ENCODE results near the gene SF3B2. TPM values are rescaled to one million over a fixed set of nuclear protein-coding genes. Genes with fewer than 3 reads are reported as not detected.

The SF3B2 gene
- total RNA-seq, 1 donor from 2014 or later, result 70.3 TPM

DNA sequence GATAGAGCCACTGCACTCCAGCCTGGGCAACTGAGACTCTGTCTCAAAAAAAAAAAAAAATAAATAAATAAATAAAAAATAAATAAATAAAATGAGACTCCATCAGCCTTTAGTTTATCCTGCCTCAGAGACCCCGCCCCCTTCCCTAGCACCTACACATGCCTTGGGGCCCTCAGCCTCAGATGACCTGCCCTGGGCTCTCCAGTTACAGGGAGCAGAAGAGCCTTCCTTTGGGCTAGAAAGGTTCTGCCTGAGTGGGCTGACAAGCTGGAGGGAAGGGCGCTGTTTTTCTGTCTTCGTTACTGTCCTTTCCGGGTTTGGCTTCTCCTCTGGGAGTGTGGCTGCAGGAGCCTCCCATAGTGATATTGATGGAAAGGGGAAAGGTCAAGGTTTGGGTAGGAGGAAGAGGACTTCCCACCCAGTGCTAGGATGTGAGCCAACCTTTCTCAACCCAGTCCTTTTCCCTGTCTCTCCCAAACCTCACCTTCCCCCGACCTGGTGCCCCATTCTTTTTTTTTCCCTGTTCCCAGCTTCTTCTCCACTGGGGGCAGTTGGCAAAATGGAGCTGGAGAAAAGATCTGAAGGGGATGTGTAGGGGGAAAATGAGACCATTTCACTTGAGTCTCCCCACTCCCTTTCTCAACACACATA is 1.5 kb upstream of the SF3B2 start:
- no peak for DNase-seq (ENCODE audit: low read depth in 2 of 2)

DNA sequence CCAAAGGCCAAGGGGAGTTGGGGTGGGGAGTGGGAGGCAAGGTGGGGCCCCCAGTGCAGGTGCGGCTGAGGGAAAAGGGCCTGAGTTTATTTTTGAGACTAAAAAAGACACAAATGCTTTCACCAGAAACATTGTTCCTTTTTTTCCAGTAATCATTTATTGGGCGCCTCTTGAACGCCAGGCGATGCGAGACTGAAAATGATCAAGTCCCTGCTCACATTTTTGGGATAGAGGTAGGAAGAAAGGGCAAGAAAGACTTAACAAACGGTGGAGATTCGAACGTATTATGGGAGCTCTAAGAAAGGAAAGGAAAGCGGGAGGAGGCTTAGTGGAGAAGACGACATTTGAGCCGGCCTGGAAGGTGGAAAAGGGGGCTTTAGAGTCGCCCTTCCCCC is 796 bp upstream of the SF3B2 start:
- DNase-seq (ENCODE audit: low read depth in 2 of 2), result no peak

DNA sequence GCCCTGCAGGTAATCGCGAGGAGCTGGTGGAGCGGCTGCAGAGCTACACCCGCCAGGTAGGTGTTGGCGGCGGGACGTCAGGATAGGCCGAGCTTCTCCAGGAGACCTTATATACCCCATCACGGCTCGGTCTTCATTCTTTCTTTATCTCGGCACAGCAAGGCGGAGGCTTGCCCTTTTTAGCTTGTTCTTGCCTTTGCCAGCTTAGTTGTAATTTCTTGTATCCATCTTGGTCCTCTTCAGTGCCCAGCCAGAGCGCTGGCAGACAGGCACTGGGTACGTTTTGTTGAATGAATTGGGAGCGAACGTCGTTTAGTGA is 459 bp downstream of the SF3B2 start:
- DNase-seq (ENCODE audit: low read depth in 2 of 2), result no peak

DNA sequence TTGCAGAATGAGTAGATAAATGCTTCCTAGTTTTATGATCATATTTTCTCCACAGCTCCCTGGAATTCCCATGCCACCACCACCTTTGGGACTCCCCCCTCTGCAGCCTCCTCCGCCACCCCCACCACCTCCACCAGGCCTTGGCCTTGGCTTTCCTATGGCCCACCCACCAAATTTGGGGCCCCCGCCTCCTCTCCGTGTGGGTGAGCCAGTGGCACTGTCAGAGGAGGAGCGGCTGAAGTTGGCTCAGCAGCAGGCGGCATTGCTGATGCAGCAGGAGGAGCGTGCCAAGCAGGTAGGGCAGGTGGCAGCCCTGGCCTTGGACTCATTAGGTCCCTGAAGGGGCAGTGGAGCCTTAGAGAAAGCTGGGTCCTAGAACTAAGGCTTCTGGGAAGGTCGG is 2.9 kb downstream of the SF3B2 start:
- DNase-seq (ENCODE audit: low read depth in 2 of 2), result no peak

DNA sequence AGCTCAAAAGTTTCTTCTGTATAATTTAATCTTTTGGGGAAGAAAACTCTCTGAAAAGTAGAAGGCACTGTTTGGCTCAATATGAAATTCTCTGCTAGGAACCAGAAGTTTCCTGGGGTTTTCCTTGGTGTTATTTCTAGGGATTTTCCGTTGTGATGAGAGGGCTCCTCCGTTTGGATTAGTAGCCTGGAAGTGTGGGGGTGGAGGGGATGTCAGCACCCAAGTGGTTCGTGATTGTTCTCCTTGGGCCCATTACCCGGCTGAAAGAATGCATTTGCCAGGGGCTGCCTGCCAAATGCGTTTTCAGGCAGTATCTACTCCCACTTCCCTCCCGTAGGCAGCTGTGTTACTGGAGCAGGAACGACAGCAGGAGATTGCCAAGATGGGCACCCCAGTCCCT is 4.3 kb downstream of the SF3B2 start:
- no peak for DNase-seq (ENCODE audit: low read depth in 2 of 2)

DNA sequence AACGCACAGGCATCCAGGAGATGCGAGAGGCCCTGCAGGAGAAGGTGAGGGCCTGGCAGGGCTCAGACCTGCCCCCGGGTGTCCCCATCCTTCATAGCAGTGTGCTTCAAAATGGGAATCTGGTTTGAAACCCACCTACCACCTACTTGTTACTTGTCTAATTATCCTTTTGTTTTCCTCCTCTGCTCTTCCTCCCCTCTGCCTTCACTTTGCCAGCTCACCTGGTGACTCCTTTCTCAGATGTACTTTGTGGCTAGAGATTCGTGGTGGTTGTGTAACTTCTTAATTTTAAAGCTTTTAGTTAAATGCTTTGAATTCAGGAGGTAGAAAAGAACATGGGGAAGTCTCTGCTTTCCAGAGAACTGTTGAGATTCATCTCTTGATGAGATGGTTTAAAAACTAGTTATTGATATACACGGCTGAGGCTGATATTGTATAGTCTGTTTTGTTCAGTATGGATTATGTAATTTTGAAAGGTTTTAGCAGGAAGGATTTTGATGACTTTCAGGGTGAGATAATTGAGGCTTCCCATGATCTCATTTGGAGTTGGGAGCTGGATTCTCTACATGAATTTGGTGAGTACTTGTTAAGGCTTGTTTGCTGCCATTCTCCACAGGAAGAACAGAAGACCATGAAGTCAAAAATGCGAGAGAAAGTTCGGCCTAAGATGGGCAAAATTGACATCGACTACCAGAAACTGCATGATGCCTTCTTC is 8.0 kb downstream of the SF3B2 start:
- no peak for DNase-seq (ENCODE audit: low read depth in 2 of 2)

DNA sequence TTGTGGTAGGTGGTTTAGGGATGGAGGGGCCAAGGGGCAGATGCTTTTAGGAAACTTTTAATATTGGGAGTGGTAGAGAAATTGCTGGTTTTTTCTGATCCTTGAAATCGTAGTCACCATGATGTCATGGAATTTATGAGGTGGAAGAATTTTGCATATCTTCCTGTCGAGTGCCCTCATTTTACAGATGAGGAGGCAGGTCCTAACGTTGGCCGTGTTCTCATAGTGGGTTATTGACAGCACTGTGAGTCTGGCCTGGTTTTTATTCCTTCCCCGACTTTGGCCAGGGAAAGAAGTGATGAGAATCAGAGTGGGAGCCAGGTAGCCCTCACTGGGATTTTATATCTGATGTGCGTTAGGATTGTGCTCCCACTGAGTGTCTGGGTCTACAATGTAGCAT is 9.1 kb downstream of the SF3B2 start:
- no peak for DNase-seq (ENCODE audit: low read depth in 2 of 2)

DNA sequence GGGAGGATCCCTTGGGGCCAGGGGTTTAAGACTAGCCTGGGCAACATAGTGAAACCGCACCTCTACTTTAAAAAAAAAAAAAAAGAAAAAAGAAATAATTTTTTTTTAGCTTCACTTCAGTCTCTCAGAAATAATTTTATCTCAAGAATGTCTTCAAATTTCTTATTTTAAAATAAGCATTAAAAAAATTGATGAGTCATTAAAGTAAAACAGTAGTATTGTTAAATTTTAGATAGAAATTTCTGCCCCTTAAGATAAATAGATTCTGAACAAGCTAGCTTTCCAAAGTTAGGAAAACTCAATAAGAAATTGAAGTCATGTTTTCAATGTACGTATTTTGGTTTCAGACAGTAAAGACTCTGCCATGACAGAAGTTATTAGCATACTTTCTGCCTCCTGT is 10.2 kb downstream of the SF3B2 start:
- no peak for DNase-seq (ENCODE audit: low read depth in 2 of 2)

DNA sequence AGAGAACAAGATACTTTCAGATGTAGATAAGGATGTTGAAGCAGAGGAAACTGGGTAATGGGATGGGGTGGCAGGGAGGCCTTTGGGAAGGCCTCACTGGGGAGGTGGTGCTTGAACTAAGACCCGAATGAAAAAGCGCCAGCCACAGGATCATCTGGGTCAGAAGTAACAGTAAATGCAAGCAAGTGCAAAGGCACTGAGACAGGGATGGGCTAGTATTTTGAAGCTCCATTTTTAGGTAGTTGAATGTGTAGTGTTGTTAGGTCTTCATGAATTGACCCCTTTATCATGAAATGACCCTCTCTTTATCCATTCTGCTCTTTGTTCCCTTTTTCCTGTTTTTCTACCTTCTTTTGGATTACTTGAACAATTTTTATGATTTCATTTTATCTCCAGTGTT is 11.7 kb downstream of the SF3B2 start:
- no peak for DNase-seq (ENCODE audit: low read depth in 2 of 2)

DNA sequence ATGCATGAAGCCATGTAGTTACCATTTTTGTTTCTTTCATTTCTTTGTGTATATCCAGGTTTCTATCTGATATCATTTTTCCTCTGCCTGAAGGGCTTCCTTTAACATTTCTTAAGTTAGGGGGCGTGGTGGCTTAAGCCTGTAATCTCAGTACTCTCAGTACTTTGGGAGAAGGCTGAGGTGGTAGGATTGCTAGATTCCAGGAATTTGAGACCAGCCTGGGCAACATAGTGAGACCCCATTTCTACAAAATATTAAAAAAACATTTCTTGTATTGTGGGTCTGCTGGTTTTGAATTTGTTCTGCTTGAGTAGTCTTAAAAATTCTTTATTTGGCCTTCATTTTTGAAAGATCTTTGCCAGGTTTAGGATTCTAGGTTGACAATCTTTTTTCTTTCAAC is 12.4 kb downstream of the SF3B2 start:
- no peak for DNase-seq (ENCODE audit: low read depth in 2 of 2)

DNA sequence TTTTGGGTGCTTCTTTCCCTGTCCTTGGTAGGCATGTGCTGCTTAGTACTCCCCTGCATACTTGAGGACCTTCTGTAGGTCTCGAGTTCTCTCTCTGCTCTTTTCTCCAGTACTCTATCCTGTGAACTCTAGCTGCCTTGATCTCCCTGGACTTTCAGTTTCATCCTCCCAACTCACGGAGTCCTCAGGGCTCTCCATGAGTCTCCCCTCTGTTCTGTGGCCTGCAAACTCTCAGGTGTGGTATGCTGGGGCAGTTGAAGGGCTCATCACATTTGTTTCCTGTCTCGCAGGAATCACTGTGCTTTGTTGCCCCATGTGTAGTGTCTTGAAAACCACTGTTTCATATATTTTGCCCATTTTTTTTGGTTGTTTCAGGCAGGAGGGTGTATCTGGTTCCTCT is 14.6 kb downstream of the SF3B2 start:
- no peak for DNase-seq (ENCODE audit: low read depth in 2 of 2)

DNA sequence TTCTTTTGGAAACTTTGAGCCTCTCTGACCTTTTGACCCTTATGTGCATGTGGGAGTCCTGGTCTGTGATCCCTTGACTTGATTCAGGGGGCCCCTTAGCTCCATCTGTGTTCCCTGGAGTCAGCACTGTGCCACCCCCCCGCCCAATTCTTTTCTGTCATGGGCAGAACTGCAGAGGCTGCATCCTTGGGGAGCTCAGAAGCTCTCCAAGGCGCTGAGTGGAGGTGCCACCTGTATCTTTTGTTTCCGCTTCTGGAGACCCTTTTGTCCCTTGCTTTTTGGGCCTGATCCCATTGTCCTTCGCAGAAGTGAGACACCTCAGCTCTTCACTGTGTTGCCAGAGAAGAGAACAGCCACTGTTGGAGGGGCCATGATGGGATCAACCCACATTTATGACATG is 15.5 kb downstream of the SF3B2 start:
- no peak for DNase-seq (ENCODE audit: low read depth in 2 of 2)

DNA sequence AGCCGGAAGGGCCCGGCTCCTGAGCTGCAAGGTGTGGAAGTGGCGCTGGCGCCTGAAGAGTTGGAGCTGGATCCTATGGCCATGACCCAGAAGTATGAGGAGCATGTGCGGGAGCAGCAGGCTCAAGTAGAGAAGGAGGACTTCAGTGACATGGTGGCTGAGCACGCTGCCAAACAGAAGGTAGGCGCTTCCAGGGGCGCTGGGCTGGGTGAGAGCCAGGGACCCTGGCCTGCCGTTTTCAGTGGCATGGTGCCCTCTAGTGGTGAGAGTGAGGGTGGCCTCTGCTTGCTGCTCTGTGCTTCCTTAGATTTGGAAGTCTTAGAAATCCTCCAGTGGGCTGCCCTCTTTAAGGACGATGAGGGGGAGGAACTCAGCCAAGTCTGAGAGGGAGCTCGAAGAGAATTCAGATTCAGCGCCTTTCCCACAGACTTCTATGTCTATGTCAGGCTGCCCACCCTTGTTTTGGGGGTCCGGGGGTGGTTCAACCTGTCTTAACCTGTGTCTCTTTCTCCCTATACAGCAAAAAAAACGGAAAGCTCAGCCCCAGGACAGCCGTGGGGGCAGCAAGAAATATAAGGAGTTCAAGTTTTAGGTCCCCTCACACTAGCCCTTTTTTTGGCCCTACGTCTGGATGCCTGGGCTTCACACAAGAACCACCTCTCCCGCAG is 16.1 kb downstream of the SF3B2 start:
- DNase-seq (ENCODE audit: low read depth in 2 of 2), result peak; percentile 50 to 79

DNA sequence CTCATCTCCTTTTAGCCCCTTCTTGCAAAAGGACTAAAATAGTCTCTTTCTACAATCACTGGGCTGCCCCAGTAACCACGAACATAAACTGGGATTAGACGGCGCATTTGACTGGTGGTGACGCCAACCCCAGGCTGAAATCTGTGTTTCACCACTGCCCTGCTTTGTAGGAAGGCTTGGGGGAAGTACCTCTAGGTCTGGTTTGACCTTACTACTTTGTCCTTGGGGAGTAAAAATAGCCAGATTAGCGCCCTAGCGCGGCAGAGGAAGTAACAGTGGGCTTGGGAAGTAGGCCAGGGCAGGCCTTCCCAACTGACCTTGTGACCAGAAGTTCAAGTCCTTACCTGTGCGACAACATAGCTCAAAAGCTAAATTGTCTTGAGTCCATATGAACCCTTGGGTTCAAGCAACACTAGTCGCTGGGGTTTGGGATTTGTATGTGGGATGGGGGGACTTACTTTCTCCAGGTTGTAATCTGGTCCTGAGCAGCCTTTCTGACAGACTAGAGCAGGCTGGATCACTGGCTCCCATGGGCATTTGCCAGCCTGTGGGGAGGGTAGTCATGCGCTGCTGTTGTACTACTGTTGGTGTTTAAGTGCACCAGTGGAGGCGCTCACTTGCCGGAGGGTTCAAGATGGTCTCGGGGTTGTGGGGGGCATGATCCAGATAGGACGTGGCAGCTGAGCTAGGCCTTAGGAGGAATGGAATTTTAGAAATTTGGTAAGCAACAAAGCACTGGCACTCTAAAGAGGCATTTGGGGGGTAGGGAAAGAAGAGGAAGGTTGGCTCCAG is 17.0 kb downstream of the SF3B2 start:
- DNase-seq (ENCODE audit: low read depth in 2 of 2), result peak in 1 of 2 donors; percentile 70

DNA sequence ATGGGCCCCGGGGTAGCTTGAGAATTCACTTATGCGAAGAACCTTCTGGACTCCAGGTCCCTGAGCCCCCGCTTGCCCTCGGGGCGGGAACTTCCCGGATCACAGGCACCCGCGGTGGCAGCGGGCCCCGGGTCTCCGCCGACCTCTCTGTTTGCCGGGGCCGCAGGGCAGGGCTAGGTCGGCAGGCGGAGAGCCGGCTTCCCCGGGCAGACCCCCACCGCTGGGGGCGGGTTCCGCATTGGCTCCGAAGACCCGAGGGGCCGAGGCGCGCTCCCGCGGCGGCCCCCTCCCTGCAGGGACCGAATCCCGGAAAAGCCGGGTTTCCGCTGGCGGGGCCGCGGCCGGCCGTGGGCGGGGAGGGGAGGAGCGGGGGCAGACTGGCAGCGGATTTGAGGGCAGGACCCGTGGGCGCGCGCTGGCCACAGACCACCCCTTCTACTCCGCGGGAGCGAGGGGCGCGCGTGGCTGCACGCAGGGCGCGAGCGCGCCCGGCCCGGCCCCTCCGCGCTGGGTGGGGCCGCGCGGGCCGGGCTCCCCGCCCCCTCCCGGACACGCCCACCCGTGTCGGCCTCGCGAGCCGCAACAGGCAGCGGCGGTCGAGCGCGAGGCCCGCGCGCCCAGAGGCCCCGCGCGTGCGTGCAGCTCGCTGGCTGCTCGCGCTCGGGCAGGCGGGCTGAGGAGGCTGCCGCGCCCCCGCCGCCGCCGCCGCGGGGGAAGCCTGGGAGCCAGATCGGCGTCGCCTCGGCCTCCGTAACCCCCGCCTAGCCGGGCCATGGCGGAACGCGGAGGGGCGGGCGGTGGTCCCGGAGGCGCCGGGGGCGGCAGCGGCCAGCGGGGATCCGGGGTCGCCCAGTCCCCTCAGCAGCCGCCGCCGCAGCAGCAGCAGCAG is 17.8 kb downstream of the SF3B2 start, which contains the start of gene PACS1:
TSS of gene PACS1 (plus strand) at position 558 of the 889 bp plus-strand sequence. CDS start at position 773, 215 bp downstream.
- DNase-seq (ENCODE audit: low read depth in 2 of 2), result peak; percentile 60 to 81

DNA sequence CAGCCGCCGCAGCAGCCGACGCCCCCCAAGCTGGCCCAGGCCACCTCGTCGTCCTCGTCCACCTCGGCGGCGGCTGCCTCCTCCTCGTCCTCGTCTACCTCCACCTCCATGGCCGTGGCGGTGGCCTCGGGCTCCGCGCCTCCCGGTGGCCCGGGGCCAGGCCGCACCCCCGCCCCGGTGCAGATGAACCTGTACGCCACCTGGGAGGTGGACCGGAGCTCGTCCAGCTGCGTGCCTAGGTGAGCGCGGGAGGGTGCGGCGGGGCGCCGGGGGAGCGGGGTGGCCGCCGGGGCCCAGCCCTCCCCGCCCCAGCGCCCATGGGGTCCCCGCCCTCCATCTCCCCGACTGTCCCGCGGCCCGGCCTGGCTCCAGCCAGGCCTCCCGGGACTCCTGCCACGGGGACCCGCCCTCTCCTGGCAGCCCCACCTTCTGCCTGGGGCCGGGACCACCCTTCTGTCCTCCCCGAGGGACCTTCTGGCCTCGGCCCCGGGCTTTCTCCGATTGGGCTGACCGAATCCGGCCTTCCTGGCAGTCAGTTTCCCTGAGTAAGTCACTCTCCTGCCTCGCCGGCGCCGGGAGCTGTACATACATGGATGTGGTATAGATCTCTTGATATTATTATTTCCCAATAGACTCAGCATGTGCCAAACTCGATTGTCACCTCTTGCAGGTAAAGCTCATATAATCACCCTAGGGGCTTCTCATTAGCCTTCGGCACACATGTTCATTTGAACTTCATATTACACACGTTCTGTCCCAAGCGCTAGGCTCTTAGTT is 18.6 kb downstream of the SF3B2 start:
- DNase-seq (ENCODE audit: low read depth in 2 of 2), result peak in 1 of 2 donors; percentile 54

DNA sequence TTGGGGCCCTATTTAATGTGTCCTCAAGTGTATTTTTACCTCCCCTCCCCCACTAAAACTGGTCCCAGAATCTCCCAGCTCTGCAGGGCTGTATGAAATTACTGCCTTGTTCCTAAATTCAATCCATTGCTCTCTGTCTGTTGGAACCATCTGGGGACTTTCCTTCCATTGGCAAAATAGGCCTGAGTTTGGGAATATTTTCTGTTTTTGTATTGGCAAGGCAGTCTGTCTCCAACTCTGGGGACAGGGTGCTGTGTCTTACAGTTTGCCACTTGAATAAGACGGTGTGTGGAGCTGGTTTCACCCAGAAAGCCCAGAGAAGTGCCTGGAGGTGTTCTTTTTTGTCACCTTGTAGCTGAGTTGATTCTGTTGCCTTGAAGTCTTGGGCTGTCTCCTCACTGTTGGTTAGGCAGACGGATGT is 19.2 kb downstream of the SF3B2 start:
- no peak for DNase-seq (ENCODE audit: low read depth in 2 of 2)

DNA sequence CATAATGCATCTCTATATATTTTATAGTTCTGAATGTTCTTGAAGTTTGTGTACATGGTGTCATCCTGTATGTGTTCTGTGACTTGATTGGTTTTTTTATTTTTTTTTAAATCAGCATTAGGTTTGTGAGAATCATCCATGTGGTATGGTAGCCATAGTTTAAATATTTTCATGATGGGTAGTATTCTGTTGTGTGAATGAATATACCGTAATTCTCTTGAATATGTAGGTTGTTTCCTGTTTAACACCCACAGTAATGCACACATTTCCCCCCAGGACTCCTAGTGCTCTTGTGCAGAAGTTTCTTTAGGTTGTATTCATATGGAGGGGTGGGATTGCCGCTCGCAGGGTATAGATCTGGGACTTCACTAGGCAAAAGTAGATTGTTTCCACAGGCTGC is 19.9 kb downstream of the SF3B2 start:
- no peak for DNase-seq (ENCODE audit: low read depth in 2 of 2)

DNA sequence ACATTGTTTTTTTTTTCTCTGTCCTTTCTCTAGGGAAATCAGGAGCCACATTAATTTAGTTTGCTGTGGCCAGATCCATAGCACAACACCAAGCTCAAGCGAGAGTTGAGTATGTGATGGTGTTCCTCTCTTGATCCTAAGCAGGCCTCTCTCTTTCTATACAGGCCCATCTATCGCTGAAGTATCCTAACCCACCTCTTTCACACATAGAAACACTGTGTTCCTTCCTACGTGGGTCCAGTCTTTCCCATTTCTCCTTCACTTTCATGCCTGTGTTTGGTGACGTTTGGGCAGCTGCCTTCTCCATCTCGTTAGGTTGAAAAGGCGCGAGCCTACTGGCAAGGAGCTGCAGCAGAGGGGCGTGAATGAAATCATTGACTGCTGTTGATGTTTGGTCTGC is 20.4 kb downstream of the SF3B2 start:
- DNase-seq (ENCODE audit: low read depth in 2 of 2), result no peak

DNA sequence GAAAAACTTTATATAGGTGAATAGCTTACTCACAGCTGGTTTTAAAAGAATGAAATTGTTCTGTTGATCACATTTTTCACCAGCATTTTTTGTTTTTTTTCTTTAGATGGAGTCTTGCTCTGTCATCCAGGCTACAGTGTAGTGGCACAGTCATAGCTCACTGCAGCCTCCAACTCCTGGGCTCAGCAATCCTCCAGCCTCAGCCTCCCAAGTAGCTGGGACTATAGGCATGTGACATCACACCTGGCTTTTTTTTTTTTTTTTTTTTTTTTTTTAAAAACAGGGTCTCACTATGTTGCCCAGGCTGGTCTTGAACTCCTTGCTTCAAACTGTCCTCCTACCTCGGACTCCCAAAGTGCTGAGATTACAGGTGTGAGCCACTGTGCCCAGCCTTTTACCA is 21.5 kb downstream of the SF3B2 start:
- no peak for DNase-seq (ENCODE audit: low read depth in 2 of 2)
